NCI-H2029 (cell line): Measurements from ENCODE around the gene SLC6A4.
"Not testable (repeated sequence)": the region's sequence is repeated elsewhere in the genome, so short reads cannot be mapped to it uniquely, and the experiment has no call there.

Experiments
- DNase-seq: peaks from one replicate; lab custom pipeline; 2025; lab: John Stamatoyannopoulos, UW

SLC6A4 gene

DNA sequence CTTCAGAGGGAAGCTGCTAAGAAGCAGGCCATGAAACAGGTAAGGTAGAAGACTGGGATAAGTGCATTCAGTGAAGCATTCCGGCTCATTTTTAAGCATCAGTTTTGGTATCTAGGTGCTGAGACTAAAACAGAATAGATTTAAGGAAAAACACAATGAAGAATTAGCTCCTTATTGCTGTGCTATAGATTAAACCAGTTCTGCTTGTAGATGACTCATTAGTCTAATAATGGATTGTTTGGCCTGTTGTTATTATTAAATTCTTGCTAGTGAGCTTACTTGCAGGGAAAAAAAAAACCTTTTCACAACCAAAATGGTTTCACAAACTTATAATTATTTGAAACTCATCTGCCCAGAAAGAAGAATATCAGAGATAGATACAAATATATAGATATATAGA is 62.9 kb downstream of the SLC6A4 start:
- no peak for DNase-seq

DNA sequence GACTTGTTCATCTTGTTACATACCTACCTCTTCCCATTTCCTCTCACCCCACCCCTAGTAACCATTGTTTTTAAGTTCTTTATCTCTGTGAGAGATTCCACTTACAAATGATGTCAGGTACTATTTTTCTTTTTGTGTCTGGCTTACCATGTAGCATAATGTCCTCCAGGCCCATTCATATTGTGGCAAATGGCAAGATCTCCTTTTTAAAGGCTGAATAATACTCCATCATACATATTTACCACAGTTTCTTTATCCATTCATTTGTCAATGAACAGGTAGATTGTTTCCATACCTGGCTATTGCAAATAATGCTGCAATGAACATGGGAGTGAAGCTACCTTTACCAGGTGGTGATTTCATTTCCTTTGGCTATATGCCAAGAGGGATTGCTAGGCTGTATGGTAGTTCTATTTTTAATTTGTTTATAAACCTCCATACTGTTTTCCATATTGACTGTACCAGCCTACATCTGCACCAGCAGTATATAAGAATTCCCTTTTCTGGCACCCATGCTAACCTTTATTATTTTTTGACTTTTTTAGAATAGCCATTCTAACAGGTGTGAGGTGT is 65.0 kb downstream of the SLC6A4 start:
- peak; percentile 51 for DNase-seq

DNA sequence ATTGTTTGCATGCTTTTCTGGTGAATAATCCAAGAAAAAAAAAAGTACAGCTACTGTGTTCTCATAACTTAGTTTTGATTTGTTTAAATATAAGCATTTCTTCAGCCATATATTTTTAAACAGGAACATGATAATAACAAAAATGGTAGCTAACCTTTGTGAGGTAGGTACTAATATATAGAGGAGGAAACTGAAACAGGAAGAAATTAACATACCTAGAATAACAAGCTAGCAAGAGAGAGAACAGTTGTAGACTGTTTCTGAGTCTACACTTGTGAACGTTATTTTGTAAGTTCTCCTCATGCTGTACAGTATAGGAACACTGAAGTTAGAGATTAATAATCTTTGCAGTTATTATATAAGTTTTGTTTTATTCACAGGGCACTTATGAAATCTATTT is 69.5 kb downstream of the SLC6A4 start:
- no peak for DNase-seq

DNA sequence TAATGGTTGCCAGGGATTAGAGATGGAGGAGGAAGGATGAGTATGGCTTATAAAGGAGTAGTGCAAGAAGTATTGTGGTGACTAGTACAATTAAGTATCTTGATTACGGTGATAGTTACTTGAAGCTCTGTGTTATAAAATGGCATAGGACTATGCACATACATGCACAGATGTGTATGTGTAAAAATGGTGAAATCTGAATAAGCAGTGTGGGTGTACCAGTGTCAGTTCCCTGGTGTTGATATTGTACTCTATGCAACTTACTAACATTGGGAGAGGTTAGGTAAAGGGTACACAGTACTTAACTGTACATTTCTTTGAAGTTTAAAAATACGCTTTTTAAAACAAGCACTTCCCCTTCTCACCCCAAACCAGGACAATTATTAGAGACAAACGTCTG is 70.3 kb downstream of the SLC6A4 start:
- no peak for DNase-seq

DNA sequence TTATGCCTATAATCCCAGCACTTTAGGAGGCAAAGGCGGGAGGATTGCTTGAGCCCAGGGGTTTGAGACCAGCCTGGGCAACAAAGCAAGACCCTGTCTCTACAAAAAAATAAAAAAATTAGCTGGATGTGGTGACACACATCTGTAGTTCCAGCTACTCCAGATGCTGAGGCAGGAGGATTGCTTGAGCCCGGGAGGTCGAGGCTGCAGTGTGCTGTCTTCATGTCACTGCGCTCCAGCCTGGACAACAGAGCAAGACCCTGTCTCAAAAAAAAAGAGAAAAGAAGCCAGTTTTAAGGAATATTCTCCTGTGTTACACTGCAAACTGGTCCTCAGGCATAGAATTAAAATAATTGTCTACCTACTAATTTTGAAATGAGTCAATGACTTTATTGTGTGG is 71.0 kb downstream of the SLC6A4 start:
- no peak for DNase-seq

DNA sequence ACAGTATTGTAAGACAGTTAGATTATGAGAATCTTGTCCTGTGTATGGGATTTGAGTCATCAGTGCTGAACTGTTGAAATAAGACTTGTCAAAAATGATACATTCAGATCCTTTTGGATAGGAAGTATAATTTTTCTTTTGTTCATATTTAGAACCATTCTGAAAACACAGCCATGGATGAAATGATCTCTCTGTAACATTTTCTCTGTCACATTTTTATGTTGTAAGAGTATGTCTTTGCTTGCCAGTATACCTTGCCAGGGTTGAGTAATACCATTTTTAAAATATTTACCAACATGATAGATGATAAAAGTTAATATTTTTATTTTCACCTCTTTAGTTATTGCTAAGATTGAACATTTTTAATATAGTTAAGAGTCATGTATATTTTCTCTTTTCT is 73.9 kb downstream of the SLC6A4 start:
- DNase-seq = no peak

DNA sequence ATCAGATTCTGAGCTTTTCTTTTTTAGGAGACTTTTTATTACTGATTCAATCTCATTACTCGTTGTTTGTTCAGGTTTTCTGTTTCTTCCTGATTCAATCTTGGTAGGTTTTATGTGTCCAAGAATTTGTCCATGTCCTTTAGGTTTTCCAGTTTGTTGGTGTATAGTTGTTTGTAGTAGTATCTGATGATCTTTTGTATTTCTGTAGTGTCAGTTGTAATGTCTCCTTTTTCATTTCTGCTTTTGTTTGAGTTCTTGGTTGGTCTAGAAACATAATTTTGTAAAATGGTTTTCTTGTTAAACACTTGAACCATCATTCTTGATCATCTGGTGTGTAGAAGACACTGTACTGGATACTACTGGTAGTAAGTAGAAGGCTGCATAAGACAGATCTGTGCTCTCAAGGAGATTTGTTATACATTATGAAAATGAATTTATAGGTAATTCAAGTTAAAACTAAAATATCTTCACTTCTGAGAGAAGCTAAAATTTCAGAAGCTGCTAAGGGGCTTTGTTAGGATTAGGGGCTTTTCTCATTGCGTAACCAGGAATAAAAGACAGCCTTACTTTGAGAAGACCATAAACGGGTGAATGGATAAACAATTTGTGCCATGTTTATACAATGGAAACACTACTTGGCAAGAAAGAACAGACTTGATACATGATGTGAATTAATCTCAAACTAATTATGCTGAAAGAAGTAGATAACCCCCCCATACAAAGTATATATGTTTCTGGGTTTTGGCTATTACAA is 74.9 kb downstream of the SLC6A4 start:
- no peak for DNase-seq

DNA sequence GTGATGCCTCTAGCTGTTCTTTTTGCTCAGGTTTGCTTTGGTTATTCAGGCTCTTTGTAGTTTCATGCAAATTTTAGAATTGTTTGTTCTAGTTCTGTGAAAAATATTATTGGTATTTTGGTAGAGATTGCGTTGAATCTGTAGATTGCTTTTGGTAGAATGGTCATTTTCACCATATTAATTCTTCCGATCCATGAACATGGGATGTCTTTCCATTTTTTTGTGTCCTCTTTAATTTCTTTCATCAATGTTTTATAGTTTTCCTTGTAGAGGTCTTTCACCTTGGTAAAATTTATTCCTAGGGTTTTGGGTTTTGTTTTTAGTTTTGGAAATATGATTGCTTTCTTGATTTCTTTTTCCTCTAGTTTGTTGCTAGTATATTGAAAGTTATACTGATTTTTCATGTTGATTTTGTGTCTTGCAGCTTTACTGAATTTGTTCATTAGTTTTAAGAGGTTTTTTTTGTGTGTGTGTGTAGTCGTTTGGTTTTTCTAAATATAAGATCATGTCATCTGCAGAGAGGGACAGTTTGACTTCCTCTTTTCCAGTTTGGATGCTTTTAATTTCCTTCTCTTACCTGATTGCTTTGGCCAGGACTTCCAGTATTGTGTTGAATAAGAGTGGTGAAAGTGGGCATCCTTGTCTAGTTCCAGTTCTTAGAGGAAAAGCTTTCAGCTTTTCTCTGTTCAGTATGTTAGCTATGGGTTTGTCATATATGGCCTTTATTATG is 76.4 kb downstream of the SLC6A4 start:
- no peak for DNase-seq

DNA sequence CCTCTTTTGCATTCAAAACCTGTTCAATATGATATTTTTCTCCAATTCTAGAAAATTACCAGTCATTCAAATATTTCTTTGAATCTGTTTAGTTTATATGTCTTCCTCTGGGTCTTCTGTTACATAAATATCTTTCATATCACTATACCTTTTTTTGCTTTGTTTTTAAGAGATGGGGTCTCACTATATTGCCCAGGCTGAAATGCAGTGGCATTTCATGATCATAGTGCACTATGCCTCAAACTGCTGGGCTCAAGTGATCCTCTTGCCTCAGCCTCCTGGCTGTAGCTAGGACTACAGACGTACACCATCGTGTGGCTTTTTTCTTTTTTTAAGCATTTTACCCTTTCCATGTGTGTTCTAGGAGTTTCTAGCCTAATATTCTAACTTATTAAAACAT is 80.1 kb downstream of the SLC6A4 start:
- DNase-seq = no peak

DNA sequence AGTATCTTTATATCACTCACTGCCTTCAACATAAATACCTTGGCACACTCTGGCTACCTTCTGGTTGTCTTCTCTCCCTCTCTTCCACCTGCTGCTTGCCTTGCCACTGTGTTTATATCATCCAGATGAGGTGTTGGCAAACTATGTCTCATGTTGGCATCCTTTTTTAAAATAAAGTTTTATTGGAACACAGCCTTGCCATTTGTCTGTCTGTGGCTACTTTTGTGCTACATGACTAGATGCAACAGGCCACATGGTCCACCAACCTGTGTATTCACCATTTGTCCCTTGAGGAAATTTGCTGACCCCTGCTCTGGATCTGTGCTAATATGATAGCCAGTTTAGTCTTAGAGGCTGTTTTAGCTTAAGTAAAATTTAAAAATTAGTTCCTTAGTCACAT is 82.0 kb downstream of the SLC6A4 start:
- DNase-seq = no peak

DNA sequence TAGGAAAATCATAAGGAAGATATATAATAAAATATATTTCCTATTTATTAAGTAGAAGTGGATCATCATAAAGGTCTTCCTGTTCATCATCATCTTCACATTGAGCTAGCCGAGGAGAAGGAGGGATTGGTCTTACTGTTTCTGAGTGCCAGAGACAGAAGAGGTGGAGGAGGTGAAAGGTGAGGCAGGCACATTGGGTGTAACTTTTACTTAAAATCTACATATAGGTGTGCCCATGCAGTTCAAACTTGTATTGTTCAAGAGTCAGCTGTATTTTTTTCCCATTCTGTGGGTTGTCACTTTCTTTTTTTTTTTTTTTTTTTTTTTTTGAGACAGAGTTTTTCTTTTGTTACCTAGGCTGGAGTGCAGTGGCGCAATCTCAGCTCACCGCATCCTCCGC is 84.0 kb downstream of the SLC6A4 start:
- no peak for DNase-seq

DNA sequence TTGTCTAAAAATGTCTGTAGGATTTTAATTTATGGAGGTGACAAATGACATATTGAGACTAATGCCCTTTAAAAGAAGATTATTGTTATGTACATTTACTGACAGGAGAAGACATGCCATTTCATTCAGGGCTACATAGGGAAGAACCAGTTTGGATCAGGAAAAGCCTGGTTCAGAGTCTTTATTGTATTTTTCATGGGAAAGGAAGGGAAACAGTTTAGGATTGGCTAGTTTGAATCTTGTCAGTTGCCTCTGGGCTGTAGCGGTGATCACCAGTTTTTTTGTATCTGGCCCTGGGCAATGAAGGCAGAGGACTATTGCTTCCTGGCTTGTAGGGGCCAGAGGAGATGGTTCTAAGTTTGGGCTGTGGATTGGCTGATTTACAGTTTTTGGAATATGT is 87.1 kb downstream of the SLC6A4 start:
- no peak for DNase-seq

DNA sequence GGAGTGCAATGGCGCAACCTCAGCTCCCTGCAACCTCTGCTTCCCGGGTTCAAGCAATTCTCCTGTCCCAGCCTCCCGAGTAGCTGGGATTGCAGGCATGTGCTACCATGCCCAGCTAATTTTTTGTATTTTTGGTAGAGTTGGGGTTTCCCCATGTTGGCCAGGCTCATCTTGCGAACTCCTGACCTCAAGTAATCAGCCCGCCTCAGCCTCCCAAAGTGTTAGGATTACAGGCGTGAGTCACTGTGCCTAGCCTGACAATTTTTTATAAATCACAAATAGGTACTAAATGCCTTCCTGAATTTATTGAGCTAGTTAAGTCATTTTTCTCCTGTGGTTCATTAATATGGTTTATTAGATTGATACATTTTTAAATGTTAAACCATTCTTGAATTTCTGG is 87.6 kb downstream of the SLC6A4 start:
- DNase-seq = not testable (repeated sequence)
